ENCODE results near the gene ALDH16A1. TPM values are rescaled to one million over a fixed set of nuclear protein-coding genes. Genes with fewer than 3 reads are reported as not detected.

Gene ALDH16A1
- total RNA-seq, 1 donor from 2014 or later, result 14.7 TPM

- peaks cover 21% of the 10 kb centered on the region for H3K36me3 Mint-ChIP-seq
- peaks cover 26% of the 10 kb centered on the region for H3K4me1 Mint-ChIP-seq
- Histone ChIP-seq H3K27ac (no peak overlapping the region), H2AFZ (replicated peaks) (no peak overlapping the region), H3K9ac (no peak overlapping the region), H3K4me2 (no peak overlapping the region), H3K9me3 (ENCODE audit: low read depth) (no peaks in the 10 kb centered on the region), H3K36me3 (peaks cover 4% of the 10 kb centered on the region), H3K4me3 (no peak overlapping the region), H3K27me3 (no peaks in the 10 kb centered on the region), H4K20me1 (ENCODE audit: low read depth) (peaks cover 40% of the 10 kb centered on the region), H3K79me2 (ENCODE audit: low read depth) (peaks cover 37% of the 10 kb centered on the region), H3K4me1 (peaks cover 9% of the 10 kb centered on the region), H3F3A (ENCODE audit: low read depth) (peaks cover 50% of the 10 kb centered on the region)
- TF ChIP-seq EZH2 (IDR thresholded peaks at IDR 0.05), result no peak
- TF ChIP-seq, protein P1, sequence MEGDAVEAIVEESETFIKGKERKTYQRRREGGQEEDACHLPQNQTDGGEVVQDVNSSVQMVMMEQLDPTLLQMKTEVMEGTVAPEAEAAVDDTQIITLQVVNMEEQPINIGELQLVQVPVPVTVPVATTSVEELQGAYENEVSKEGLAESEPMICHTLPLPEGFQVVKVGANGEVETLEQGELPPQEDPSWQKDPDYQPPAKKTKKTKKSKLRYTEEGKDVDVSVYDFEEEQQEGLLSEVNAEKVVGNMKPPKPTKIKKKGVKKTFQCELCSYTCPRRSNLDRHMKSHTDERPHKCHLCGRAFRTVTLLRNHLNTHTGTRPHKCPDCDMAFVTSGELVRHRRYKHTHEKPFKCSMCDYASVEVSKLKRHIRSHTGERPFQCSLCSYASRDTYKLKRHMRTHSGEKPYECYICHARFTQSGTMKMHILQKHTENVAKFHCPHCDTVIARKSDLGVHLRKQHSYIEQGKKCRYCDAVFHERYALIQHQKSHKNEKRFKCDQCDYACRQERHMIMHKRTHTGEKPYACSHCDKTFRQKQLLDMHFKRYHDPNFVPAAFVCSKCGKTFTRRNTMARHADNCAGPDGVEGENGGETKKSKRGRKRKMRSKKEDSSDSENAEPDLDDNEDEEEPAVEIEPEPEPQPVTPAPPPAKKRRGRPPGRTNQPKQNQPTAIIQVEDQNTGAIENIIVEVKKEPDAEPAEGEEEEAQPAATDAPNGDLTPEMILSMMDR (IDR thresholded peaks at IDR 0.05), result peak; percentile 25
- H3K9me3 Mint-ChIP-seq, result no peaks in the 10 kb centered on the region
- H3K27ac Mint-ChIP-seq, result peak overlapping the region; percentile 98
- H3K27me3 Mint-ChIP-seq (ENCODE audit: insufficient read depth, low read depth), result peaks cover 4% of the 10 kb centered on the region
- DNase-seq (ENCODE audit: low spot score), result no peak
- peak overlapping the region; percentile 98 for H3K4me3 Mint-ChIP-seq
Measured at GRCh38 chr19:49486710-49487276, 33.8 kb downstream of the ALDH16A1 start.

DNA sequence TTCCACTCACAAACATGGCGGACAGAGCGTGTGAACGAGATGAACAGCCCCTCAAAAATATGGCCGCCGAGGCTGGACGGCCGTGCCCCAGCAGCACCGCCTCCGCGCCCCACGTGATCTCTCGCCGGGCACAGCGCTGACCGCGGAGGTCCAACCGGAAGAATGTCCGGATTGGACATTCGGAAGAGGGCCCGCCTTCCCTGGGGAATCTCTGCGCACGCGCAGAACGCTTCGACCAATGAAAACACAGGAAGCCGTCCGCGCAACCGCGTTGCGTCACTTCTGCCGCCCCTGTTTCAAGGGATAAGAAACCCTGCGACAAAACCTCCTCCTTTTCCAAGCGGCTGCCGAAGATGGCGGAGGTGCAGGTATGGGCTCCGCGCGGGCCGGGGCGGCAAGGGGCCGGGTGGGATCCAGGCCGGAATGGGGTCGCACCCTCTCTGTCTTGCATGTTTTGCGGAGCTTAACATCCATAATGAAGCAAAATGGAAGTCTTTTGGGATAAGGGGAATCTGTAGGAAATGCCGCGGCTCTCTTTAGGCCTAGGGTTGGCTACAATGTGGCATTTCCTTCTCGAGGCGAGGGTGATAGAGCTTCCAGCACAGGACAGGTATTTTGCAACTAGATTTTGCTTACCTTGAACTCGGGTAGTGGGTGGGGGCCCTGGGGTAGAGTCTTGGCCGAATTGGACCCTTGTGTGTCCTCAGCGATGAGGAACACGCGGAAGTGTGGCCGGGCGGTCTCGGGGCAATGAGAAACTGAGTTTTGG lies 34.4 kb downstream of the ALDH16A1 start, which contains the start of gene RPL13A:
TSS of gene RPL13A (plus strand) at position 332 of the 769 bp plus-strand sequence. CDS start at position 354, 22 bp downstream.
- peak; percentile 100 for DNase-seq (ENCODE audit: low spot score)
- Mint-ChIP-seq H3K27ac (peak within 1 kb of the TSS; percentile 98), H3K36me3 (peaks cover 27% of the 10 kb centered on the region), H3K27me3 (ENCODE audit: insufficient read depth, low read depth) (peaks cover 4% of the 10 kb centered on the region), H3K4me3 (peak within 1 kb of the TSS; percentile 98), H3K4me1 (peaks cover 26% of the 10 kb centered on the region), H3K9me3 (no peaks in the 10 kb centered on the region)
- H3K27ac ChIP-seq, result peak within 1 kb of the TSS; percentile 87
- H2AFZ ChIP-seq (replicated peaks), result no peak within 1 kb of the TSS
- H3K4me2 ChIP-seq, result peak within 1 kb of the TSS; percentile 99
- no peaks in the 10 kb centered on the region for H3K9me3 ChIP-seq (ENCODE audit: low read depth)
- peaks cover 56% of the 10 kb centered on the region for H3F3A ChIP-seq (ENCODE audit: low read depth)
- peaks cover 9% of the 10 kb centered on the region for H3K4me1 ChIP-seq
- H3K4me3 ChIP-seq, result peak within 1 kb of the TSS; percentile 97
- peaks cover 4% of the 10 kb centered on the region for H3K36me3 ChIP-seq
- TF ChIP-seq, protein P1 (IDR thresholded peaks at IDR 0.05), result no peak
- TF ChIP-seq EZH2 (IDR thresholded peaks at IDR 0.05) (no peak), EZH2phosphoT487 (IDR thresholded peaks at IDR 0.05) (no peak)
- peaks cover 37% of the 10 kb centered on the region for H3K79me2 ChIP-seq (ENCODE audit: low read depth)
- H4K20me1 ChIP-seq (ENCODE audit: low read depth), result peaks cover 42% of the 10 kb centered on the region
- H3K9ac ChIP-seq, result peak within 1 kb of the TSS; percentile 99
- no peaks in the 10 kb centered on the region for H3K27me3 ChIP-seq

DNA sequence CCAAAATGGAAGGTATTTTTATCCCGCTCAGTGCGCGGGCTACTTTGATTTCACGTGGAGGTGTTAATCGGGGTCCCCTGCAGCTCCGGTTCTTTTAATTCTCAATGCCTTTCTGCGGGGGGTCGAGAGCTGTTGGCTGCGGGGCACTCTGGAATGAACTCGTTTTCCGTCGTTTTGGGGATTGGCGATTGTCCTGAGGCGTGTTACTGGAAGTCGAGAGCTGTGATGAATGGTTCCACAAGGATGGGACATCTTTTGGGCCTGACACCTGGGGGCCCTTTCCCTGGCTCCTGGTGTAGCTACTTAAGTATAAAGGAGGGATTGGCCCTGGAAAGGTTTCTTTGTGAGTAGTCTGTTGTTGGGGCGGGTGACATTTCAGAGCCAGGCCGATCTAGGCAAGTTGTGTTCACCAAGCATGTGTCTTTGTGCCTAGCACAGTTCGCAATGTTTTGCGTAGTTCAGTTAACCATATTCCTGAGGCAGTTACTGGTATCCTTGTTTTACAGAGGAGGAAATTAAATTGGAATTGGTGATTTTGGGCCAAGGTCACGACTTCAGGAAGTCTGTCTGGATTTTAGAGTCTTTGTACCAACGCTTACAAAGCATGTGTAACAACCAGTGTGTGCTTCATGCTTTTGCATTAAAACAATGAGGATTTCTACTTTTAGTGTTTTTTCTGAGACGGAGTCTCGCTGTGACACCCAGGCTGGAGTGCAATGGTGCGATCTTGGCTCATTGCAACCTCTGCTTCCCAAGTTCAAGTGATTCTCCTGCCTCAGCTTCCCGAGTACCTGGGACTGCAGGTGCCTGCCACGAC lies 35.2 kb downstream of the ALDH16A1 start:
- H3K27me3 Mint-ChIP-seq (ENCODE audit: insufficient read depth, low read depth), result peaks cover 9% of the 10 kb centered on the region
- peaks cover 33% of the 10 kb centered on the region for H3K36me3 Mint-ChIP-seq
- peak overlapping the region; percentile 98 for H3K27ac Mint-ChIP-seq

More for the DNA sequence above, 35.2 kb downstream of the ALDH16A1 start:
- DNase-seq (ENCODE audit: low spot score), result peak; percentile 85
- TF ChIP-seq, protein P1 (IDR thresholded peaks at IDR 0.05), result no peak
- no peak for TF ChIP-seq EZH2 (IDR thresholded peaks at IDR 0.05)
- TF ChIP-seq EZH2phosphoT487 (IDR thresholded peaks at IDR 0.05), result no peak
- peaks cover 37% of the 10 kb centered on the region for H3K79me2 ChIP-seq (ENCODE audit: low read depth)
- peak overlapping the region; percentile 97 for H3K4me3 ChIP-seq
- no peaks in the 10 kb centered on the region for H3K9me3 ChIP-seq (ENCODE audit: low read depth)
- peaks cover 4% of the 10 kb centered on the region for H3K36me3 ChIP-seq
- H3K27me3 ChIP-seq, result no peaks in the 10 kb centered on the region
- peak overlapping the region; percentile 99 for H3K4me2 ChIP-seq
- H3K4me1 Mint-ChIP-seq, result peaks cover 26% of the 10 kb centered on the region
- peak overlapping the region; percentile 87 for H3K27ac ChIP-seq
- peaks cover 64% of the 10 kb centered on the region for H3F3A ChIP-seq (ENCODE audit: low read depth)
- H3K4me3 Mint-ChIP-seq, result peak overlapping the region; percentile 98
- H3K9ac ChIP-seq, result peak overlapping the region; percentile 99
- no peak overlapping the region for H2AFZ ChIP-seq (replicated peaks)
- H4K20me1 ChIP-seq (ENCODE audit: low read depth), result peaks cover 42% of the 10 kb centered on the region
- peaks cover 9% of the 10 kb centered on the region for H3K4me1 ChIP-seq
- H3K9me3 Mint-ChIP-seq, result no peaks in the 10 kb centered on the region

Measured in neural progenitor cell (in vitro differentiated cells).